ENCODE data around the gene NANP. TPM values are rescaled to one million over a fixed set of nuclear protein-coding genes. Genes with fewer than 3 reads are reported as not detected.

The NANP gene
- total and polyA plus RNA-seq, 2 of the 13 experiments (the other 11 are each of a cell fraction or from before 2014, with no cell fraction given), result 8.9 to 21.5 TPM

GRCh38 chr20:25584905-25585704, 38.7 kb downstream of the NANP start, which contains the start of gene NINL (continued):
- TF ChIP-seq ZNF512 (CRISPR knock-in tag; IDR thresholded peaks at IDR 0.05) (no peak), FLYWCH1 (CRISPR knock-in tag; IDR thresholded peaks at IDR 0.05) (no peak), SP5 (CRISPR knock-in tag; IDR thresholded peaks at IDR 0.05; ENCODE audit: borderline replicate concordance, low read depth) (0 out of 2 replicates have a peak, but pooled peaks have one; percentile 7), ADNP (CRISPR knock-in tag; IDR thresholded peaks at IDR 0.05) (no peak), ZFAT (CRISPR knock-in tag; conservative IDR thresholded peaks at IDR 0.05) (peak; percentile 97), ZNF264 (CRISPR knock-in tag; IDR thresholded peaks at IDR 0.05) (no peak; the same call in none of the 2 replicates), ZNF776 (CRISPR knock-in tag; IDR thresholded peaks at IDR 0.05) (peak; percentile 81; the same call in 1 of the 2 replicates), MYC (CRISPR knock-in tag; IDR thresholded peaks at IDR 0.05; ENCODE audit: borderline replicate concordance) (peak; percentile 66), ZNF225 (CRISPR knock-in tag; IDR thresholded peaks at IDR 0.05) (peak; percentile 65; the same call in 1 of the 2 replicates), FIP1L1 (IDR thresholded peaks at IDR 0.05; ENCODE audit: borderline replicate concordance, insufficient read depth, low read depth, low read length) (no peak), NCOA1 (CRISPR knock-in tag; IDR thresholded peaks at IDR 0.05) (peak; percentile 87; the same call in 1 of the 2 replicates), ZNF660 (CRISPR knock-in tag; IDR thresholded peaks at IDR 0.05; ENCODE audit: borderline replicate concordance, low read depth) (no peak), MTA1 (CRISPR knock-in tag; IDR thresholded peaks at IDR 0.05; ENCODE audit: borderline replicate concordance) (peak; percentile 68; the same call in 1 of the 2 replicates), HOXA5 (CRISPR knock-in tag; IDR thresholded peaks at IDR 0.05) (peak; percentile 81; the same call in 1 of the 2 replicates), MTA3 (CRISPR knock-in tag; IDR thresholded peaks at IDR 0.05) (no peak), ZNF296 (CRISPR knock-in tag; conservative IDR thresholded peaks at IDR 0.05) (0 out of 2 replicates have a peak, but pooled peaks have one; percentile 49), ZNF335 (CRISPR knock-in tag; IDR thresholded peaks at IDR 0.05) (no peak), MED1 (CRISPR knock-in tag; IDR thresholded peaks at IDR 0.05) (peak; percentile 78), FOSL2 (CRISPR knock-in tag; IDR thresholded peaks at IDR 0.05) (no peak), ZNF260 (CRISPR knock-in tag; IDR thresholded peaks at IDR 0.05; ENCODE audit: borderline replicate concordance, low read depth) (no peak), ZNF317 (CRISPR knock-in tag; IDR thresholded peaks at IDR 0.05) (no peak), FOXK1 (CRISPR knock-in tag; IDR thresholded peaks at IDR 0.05; ENCODE audit: borderline replicate concordance, low read depth) (no peak; the same call in 1 of the 2 replicates), ZFP82 (CRISPR knock-in tag; IDR thresholded peaks at IDR 0.05; ENCODE audit: borderline replicate concordance) (peak; percentile 87; the same call in 1 of the 2 replicates), SRF (IDR thresholded peaks at IDR 0.05; ENCODE audit: low read depth, low read length) (no peak), GRHL1 (CRISPR knock-in tag; conservative IDR thresholded peaks at IDR 0.05) (no peak)

All from HepG2 (cell line).